Esophagus squamous epithelium (tissue), 5 donors: Measurements from ENCODE around the gene SPSB1. TPM values are rescaled to one million over a fixed set of nuclear protein-coding genes. Genes with fewer than 3 reads are reported as not detected.

ENCODE experiments used
- DNase-seq: peaks from one replicate; lab custom pipeline; 2025; lab: John Stamatoyannopoulos, UW
- H3K27ac ChIP-seq, 4 donors: fragments of 200-600 bp; sonication (generic); one replicate each; pipeline ENCODE4 v1.5.1; 2016 to 2019; ENCODE audit warnings: mild to moderate bottlenecking in 1 of 4
- H3K27me3 ChIP-seq, 4 donors: fragments of 200-600 bp; sonication (generic); 1 replicate in 3 of 4; 2 replicates in 1 of 4; pipeline versions ENCODE4 v1.5.1 to v1.6.0; 2017 to 2021; ENCODE audit warnings: antibody characterized with exemption in 1 of 4
- H3K36me3 ChIP-seq, 3 donors: fragments of 200-600 bp; sonication (generic); one replicate each; pipeline ENCODE4 v1.5.1; 2016 to 2019
- H3K4me1 ChIP-seq, 3 donors: fragments of 200-600 bp; sonication (generic); one replicate each; pipeline ENCODE4 v1.5.1; 2017 to 2019
- H3K4me3 ChIP-seq, 4 donors: fragments of 200-600 bp; sonication (generic); 1 replicate in 3 of 4; 2 replicates in 1 of 4; pipeline ENCODE4 v1.5.1; 2016 to 2019; ENCODE audit warnings: mild to moderate bottlenecking in 2 of 4, moderate library complexity in 1 of 4
- H3K9me3 ChIP-seq, 3 donors: fragments of 200-600 bp; sonication (generic); one replicate each; pipeline ENCODE4 v1.5.1; 2016 to 2019
- CTCF ChIP-seq, 6 experiments: fragments of 450-650 bp in 4 of 6; fragments of 200-600 bp in 2 of 6; sonication (generic) in 2 of 6; IDR thresholded peaks; one replicate each; pipeline ENCODE4 v1.5.1; 2016 to 2019; ENCODE audit warnings: antibody characterized with exemption in 6 of 6, mild to moderate bottlenecking in 4 of 6, moderate library complexity in 4 of 6
- POLR2A ChIP-seq, 4 donors: fragments of 450-650 bp; IDR thresholded peaks; one replicate each; pipeline ENCODE4 v1.6.1; 2017; ENCODE audit warnings: antibody characterized with exemption in 4 of 4, mild to moderate bottlenecking in 4 of 4, moderate library complexity in 3 of 4
- WGBS, 2 donors: methylation state at CpG; one replicate each; pipeline ENCODE4 v1.1.5; 2018; 5-methylcytosine and 5-hydroxymethylcytosine counted together
- intact Hi-C: fragments of 100-400 bp; cut with DNase I; formaldehyde crosslinking; loops from one replicate; pipeline ENCODE4 v1.15.0; 2022
- total RNA-seq, 4 donors: library from RNA; depleted of rRNA; stranded (reverse); fragments of >200 nt; gene quantifications; one replicate each; pipeline ENCODE4 v1.1.0, GENCODE V29; 2016
- donor health status: DM: yes; HTN: yes; CAD: no.

The SPSB1 gene
- total RNA-seq, 4 donors from 2014 or later = 15.2 to 35.5 (median 25.2) TPM

DNA sequence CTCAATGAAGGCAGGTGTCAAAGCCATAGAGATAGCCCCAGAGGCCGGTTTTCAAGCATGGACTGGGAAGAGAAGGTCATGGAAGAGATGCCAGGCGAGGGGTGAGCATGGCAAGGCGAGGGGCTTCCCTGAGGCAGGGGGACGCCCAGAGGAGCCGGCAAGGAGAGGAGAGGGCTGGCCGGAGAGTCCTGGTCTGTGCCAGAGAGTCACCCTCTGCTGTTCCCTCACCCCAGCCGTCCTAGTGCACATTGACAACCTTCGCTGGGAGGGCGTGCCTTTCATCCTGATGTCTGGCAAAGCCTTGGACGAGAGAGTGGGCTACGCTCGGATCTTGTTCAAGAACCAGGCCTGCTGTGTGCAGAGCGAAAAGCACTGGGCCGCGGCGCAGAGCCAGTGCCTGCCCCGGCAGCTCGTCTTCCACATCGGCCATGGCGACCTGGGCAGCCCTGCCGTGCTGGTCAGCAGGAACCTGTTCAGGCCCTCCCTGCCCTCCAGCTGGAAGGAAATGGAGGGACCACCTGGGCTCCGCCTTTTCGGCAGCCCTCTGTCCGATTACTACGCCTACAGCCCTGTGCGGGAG is 29.3 kb upstream of the SPSB1 start:
- H3K27ac ChIP-seq = no peak overlapping the region
- TF ChIP-seq CTCF (IDR thresholded peaks at IDR 0.05) = no peak
- TF ChIP-seq POLR2A (IDR thresholded peaks at IDR 0.05) = no peak
- no peaks in the 10 kb centered on the region for H3K27me3 ChIP-seq
- WGBS, 2 donors = 80 to 86% methylated on average over 8 to 22 of the region's 26 CpGs
- intact Hi-C loops = no loop called here
- DNase-seq = no peak
- H3K36me3 ChIP-seq = peaks cover 11 to 67% (median 17%) of the 10 kb centered on the region in 3 donors
- peaks cover 0 to 19% (median 4%) of the 10 kb centered on the region in 3 donors for H3K4me1 ChIP-seq
- no peaks in the 10 kb centered on the region for H3K9me3 ChIP-seq
- H3K4me3 ChIP-seq = no peak overlapping the region

DNA sequence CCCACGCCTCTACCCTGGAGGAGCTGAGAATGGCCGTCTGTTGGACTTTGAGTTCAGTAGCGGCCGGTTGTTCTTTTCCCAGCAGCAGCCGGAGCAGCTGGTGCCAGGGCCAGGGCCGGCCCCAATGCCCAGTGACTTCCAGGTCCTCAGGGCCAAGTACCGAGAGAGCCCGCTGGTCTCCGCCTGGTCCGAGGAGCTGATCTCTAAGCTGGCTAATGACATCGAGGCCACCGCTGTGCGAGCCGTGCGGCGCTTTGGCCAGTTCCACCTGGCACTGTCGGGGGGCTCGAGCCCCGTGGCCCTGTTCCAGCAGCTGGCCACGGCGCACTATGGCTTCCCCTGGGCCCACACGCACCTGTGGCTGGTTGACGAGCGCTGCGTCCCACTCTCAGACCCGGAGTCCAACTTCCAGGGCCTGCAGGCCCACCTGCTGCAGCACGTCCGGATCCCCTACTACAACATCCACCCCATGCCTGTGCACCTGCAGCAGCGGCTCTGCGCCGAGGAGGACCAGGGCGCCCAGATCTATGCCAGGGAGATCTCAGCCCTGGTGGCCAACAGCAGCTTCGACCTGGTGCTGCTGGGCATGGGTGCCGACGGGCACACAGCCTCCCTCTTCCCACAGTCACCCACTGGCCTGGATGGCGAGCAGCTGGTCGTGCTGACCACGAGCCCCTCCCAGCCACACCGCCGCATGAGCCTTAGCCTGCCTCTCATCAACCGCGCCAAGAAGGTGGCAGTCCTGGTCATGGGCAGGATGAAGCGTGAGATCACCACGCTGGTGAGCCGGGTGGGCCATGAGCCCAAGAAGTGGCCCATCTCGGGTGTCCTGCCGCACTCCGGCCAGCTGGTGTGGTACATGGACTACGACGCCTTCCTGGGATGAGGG is 28.5 kb upstream of the SPSB1 start:
- H3K9me3 ChIP-seq = no peaks in the 10 kb centered on the region
- TF ChIP-seq CTCF (IDR thresholded peaks at IDR 0.05) = no peak
- no peak for TF ChIP-seq POLR2A (IDR thresholded peaks at IDR 0.05)
- H3K36me3 ChIP-seq = peaks cover 11 to 75% (median 17%) of the 10 kb centered on the region in 3 donors
- intact Hi-C loops = no loop called here
- H3K27me3 ChIP-seq = no peaks in the 10 kb centered on the region
- DNase-seq = no peak
- H3K4me1 ChIP-seq = peaks cover 0 to 23% (median 4%) of the 10 kb centered on the region in 3 donors
- no peak overlapping the region for H3K4me3 ChIP-seq
- no peak overlapping the region for H3K27ac ChIP-seq
- WGBS, 2 donors = 93 to 94% methylated on average over 6 to 16 of the region's 50 CpGs

GRCh38 chr1:9265037-9265436 is 27.7 kb upstream of the SPSB1 start:
- Histone ChIP-seq H3K27ac (no peak overlapping the region), H3K9me3 (no peaks in the 10 kb centered on the region), H3K4me3 (no peak overlapping the region), H3K36me3 (peaks cover 11 to 84% (median 17%) of the 10 kb centered on the region in 3 donors), H3K4me1 (peaks cover 0 to 28% (median 4%) of the 10 kb centered on the region in 3 donors), H3K27me3 (no peaks in the 10 kb centered on the region)
- intact Hi-C loops = no loop called here
- TF ChIP-seq POLR2A (IDR thresholded peaks at IDR 0.05) (no peak), CTCF (IDR thresholded peaks at IDR 0.05) (no peak)
- no peak for DNase-seq
- WGBS, 2 donors = 94 to 96% methylated on average over 7 to 9 of the region's 10 CpGs

DNA sequence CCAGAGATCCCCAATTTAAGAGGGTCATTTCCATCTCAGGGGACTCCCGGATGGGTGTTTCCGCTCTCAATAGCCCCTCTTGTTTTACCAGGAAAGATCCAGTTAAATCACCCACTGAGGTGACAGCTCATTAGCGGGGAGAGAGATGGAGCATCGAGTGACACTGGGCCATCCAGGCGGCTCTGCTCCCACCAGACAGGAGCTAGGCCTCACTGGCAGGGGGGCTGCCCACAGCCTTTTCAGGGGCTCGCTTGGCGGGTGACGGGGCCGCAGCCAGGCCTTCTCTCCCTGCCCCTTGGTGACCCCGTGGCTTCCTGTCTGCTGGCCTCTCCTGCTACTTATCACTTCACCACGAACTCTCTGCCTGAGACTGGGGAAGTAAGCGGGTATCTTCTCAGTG is 26.7 kb upstream of the SPSB1 start:
- no peaks in the 10 kb centered on the region for H3K9me3 ChIP-seq
- WGBS, 2 donors = 74% methylated on average over 4 of the region's 12 CpGs; no CpG with 5 or more reads in 1 of the 2 donors
- TF ChIP-seq POLR2A (IDR thresholded peaks at IDR 0.05) (no peak), CTCF (IDR thresholded peaks at IDR 0.05) (no peak)

DNA sequence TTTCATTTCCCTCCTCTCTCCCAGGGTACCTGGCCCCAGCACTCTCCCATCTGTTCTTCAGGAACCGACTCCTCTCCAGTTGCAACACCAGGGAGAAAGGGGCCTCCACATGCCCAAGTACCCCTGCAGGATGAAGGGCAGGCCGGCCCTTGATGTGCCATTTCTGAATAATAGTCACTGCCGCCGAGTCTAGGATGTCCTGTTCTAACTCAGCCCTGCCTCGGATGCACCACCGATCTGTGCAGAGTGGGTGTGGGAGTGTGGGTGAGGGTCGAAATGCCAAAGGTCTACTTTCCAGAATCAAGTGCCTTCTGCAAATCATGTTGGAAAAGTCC is 25.4 kb upstream of the SPSB1 start:
- Histone ChIP-seq H3K4me1 (peaks cover 0 to 37% (median 10%) of the 10 kb centered on the region in 3 donors), H3K9me3 (no peaks in the 10 kb centered on the region), H3K27me3 (no peaks in the 10 kb centered on the region), H3K4me3 (no peak overlapping the region), H3K36me3 (peaks cover 7 to 70% (median 17%) of the 10 kb centered on the region in 3 donors), H3K27ac (peak overlapping the region in 2 of 4 donors; percentile 57)
- 79 to 90% methylated on average over 2 to 6 of the region's 7 CpGs for WGBS, 2 donors
- DNase-seq = no peak
- intact Hi-C loops = no loop called here
- no peak for TF ChIP-seq POLR2A (IDR thresholded peaks at IDR 0.05)
- no peak for TF ChIP-seq CTCF (IDR thresholded peaks at IDR 0.05)

More for the DNA sequence above, 26.7 kb upstream of the SPSB1 start:
- DNase-seq = no peak
- peaks cover 0 to 37% (median 10%) of the 10 kb centered on the region in 3 donors for H3K4me1 ChIP-seq
- H3K4me3 ChIP-seq = no peak overlapping the region
- H3K36me3 ChIP-seq = peaks cover 11 to 84% (median 17%) of the 10 kb centered on the region in 3 donors
- no peaks in the 10 kb centered on the region for H3K27me3 ChIP-seq
- H3K27ac ChIP-seq = peak overlapping the region in 2 of 4 donors; percentile 57
- intact Hi-C loops = no loop called here
